Stimulated activated CD4-positive, alpha-beta T cell treated with anti-CD3 and anti-CD28 coated beads, Interleukin-4, amount 100 ng/mL, for 4 hours (primary cell): ENCODE data around the gene DACT2.
"Not testable (repeated sequence)": the region's sequence is repeated elsewhere in the genome, so short reads cannot be mapped to it uniquely, and the experiment has no call there.

Experiments used
- DNase-seq, 2 experiments: peaks; one replicate each; pipeline ENCODE4 v3.0.0-alpha.2; 2020

Gene DACT2

GRCh38 chr6:168319279-168320111 is at the start of gene DACT2:
TSS of gene DACT2 (minus strand) at chr6:168319777. CDS start at chr6:168319633, 144 bp downstream.
- no peak for DNase-seq

GRCh38 chr6:168368936-168369335 is 49.4 kb upstream of the DACT2 start:
- DNase-seq: no peak

GRCh38 chr6:168368066-168368820 is 48.7 kb upstream of the DACT2 start:
- DNase-seq: no peak

- DNase-seq: no peak
Measured at GRCh38 chr6:168367285-168367751, 47.7 kb upstream of the DACT2 start.

- no peak for DNase-seq
Measured at GRCh38 chr6:168366473-168366872, 46.9 kb upstream of the DACT2 start.

GRCh38 chr6:168365422-168366165 is 46.0 kb upstream of the DACT2 start:
- DNase-seq: no peak

GRCh38 chr6:168364793-168365421 is 45.3 kb upstream of the DACT2 start:
- DNase-seq: no peak

GRCh38 chr6:168363811-168364792 is 44.5 kb upstream of the DACT2 start:
- DNase-seq: no peak

GRCh38 chr6:168363302-168363701 is 43.7 kb upstream of the DACT2 start:
- DNase-seq: no peak

GRCh38 chr6:168362276-168362990 is 42.9 kb upstream of the DACT2 start:
- no peak for DNase-seq

GRCh38 chr6:168361766-168362165 is 42.2 kb upstream of the DACT2 start:
- no peak for DNase-seq

GRCh38 chr6:168359794-168360193 is 40.2 kb upstream of the DACT2 start:
- no peak for DNase-seq

- no peak for DNase-seq
Measured at GRCh38 chr6:168358842-168359420, 39.4 kb upstream of the DACT2 start.

- DNase-seq: not testable (repeated sequence)
Measured at GRCh38 chr6:168356872-168357271, 37.3 kb upstream of the DACT2 start.

- DNase-seq: no peak
Measured at GRCh38 chr6:168355716-168356522, 36.3 kb upstream of the DACT2 start.

GRCh38 chr6:168354338-168354737 is 34.8 kb upstream of the DACT2 start:
- DNase-seq: no peak

- DNase-seq: no peak
Measured at GRCh38 chr6:168353041-168353440, 33.5 kb upstream of the DACT2 start.

- DNase-seq: no peak
Measured at GRCh38 chr6:168352096-168352495, 32.5 kb upstream of the DACT2 start.

- DNase-seq: no peak
Measured at GRCh38 chr6:168349718-168350210, 30.2 kb upstream of the DACT2 start.
